HG02571 (cell line): ENCODE measurements around the gene MYADM.

ENCODE experiments used
- ATAC-seq: cut with Tn5 transposase; IDR thresholded peaks from one replicate; pipeline ENCODE4 v1.9.1; 2021; ENCODE audit warnings: mild to moderate bottlenecking, moderate library complexity; ENCODE audit not compliant: unreplicated experiment

MYADM gene

DNA sequence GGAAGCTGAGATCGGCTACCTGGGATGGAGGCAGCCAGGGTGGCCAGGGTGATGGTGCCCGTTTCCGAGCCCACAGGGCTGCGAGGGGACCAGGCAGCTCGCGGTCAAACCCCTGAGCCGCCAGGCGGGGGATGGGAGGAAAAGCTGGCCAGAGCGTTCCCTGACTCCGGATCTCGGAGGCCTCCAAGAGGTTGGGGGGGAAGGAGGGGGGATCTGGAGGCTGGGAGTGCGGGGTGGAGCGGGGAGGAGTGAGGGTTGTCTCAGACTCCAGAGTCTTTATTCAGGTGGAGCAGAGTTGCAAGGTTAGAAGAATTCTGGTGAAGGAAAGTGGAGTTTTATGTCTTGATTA, 42.5 kb downstream of the MYADM start:
- no peak for ATAC-seq

DNA sequence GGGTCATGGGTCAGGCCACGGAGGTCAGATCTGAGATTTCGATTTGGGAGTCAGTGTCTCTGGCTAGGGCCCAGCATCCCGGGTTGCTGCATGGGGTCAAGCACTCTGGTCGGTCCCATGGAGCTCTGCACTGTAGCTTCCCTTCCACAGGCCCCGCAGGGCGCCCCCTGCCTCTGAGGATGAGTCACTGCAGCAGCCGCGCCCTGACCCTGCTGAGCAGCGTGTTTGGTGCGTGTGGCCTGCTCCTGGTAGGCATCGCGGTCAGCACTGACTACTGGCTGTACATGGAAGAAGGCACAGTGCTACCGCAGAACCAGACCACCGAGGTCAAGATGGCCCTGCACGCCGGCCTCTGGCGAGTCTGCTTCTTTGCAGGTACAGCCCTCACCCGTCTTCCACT, 45.0 kb downstream of the MYADM start:
- ATAC-seq = no peak

- ATAC-seq = no peak
Measured at GRCh38 chr19:53915000-53915399, 47.3 kb downstream of the MYADM start.

GRCh38 chr19:53916004-53916403, 48.3 kb downstream of the MYADM start:
- ATAC-seq = no peak

DNA sequence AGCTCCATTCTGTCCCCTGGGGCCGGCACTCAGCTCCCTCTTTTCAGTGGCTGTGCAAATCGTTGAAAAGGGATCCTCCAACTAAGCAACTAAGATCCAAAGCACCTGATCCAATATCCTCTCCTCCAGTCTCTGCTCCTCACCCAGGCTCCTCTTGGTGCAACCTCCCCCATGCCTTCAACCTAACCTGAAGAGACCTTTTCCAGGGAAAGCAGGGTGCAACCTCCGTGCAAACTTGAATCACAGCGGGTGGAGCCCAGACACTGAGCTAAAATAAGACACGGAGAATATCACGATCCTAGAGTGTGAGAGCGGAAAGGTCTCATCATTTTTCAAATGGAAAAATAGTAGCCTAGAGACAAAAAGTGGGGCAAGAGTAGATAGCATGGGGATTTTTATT, 49.7 kb downstream of the MYADM start:
- no peak for ATAC-seq
